Glomerular endothelial cell (primary cell): ENCODE results near the gene MARCKS. TPM values are rescaled to one million over a fixed set of nuclear protein-coding genes. Genes with fewer than 3 reads are reported as not detected.

Experiments
- total RNA-seq: library from RNA; depleted of rRNA; stranded (reverse); fragments of >200 nt; gene quantifications from 2 replicates; pipeline ENCODE4 v1.2.3, GENCODE V29; 2015

MARCKS gene
- total RNA-seq, 1 donor from 2014 or later, result 440 TPM

Other genes starting within 250 kb of the MARCKS start
- gene HDAC2, start 113.8 kb downstream of the MARCKS start, total RNA-seq, result 123 and 125 TPM in 2 replicates